ENCODE measurements around the gene DPT. TPM values are rescaled to one million over a fixed set of nuclear protein-coding genes. Genes with fewer than 3 reads are reported as not detected.

The DPT gene
- total RNA-seq, 1 experiment from 2014 or later = not detected

Other genes starting within 250 kb of the DPT start
- gene XCL2, start 185.2 kb downstream of the DPT start, total RNA-seq (2021) = not detected in 2 replicates
- gene XCL1, start 152.6 kb downstream of the DPT start, total RNA-seq (2021) = not detected in 2 replicates